Adipocyte (in vitro differentiated cells): Measurements from ENCODE around the gene LIM2.

ENCODE experiments used
- DNase-seq: peaks from one replicate; pipeline ENCODE4 v3.0.0-alpha.2; 2015; ENCODE audit warnings: low read depth
- H3K27me3 ChIP-seq: replicated peaks from 2 replicates; pipeline ENCODE4 v1.7.0; 2013; ENCODE audit warnings: mild to moderate bottlenecking, low read length, moderate library complexity; ENCODE audit not compliant: control insufficient read depth, insufficient read depth
- H3K36me3 ChIP-seq: 2 replicates; pipeline ENCODE4 v1.7.0; 2013; ENCODE audit warnings: low read length, mild to moderate bottlenecking, moderate library complexity; ENCODE audit not compliant: control insufficient read depth, insufficient read depth, severe bottlenecking
- H3K4me1 ChIP-seq: 2 replicates; pipeline ENCODE4 v1.7.0; 2013; ENCODE audit warnings: mild to moderate bottlenecking, low read length, moderate library complexity; ENCODE audit not compliant: control insufficient read depth, insufficient read depth
- H3K4me3 ChIP-seq: 2 replicates; pipeline ENCODE4 v1.7.0; 2013; ENCODE audit warnings: mild to moderate bottlenecking, low read length, moderate library complexity
- H3K9ac ChIP-seq: 2 replicates; pipeline ENCODE4 v1.7.0; 2013; ENCODE audit warnings: mild to moderate bottlenecking, low read length, moderate library complexity
- H3K9me3 ChIP-seq: 2 replicates; pipeline ENCODE4 v1.7.0; 2013; ENCODE audit warnings: mild to moderate bottlenecking, low read length, moderate library complexity; ENCODE audit not compliant: control insufficient read depth

The LIM2 gene

DNA sequence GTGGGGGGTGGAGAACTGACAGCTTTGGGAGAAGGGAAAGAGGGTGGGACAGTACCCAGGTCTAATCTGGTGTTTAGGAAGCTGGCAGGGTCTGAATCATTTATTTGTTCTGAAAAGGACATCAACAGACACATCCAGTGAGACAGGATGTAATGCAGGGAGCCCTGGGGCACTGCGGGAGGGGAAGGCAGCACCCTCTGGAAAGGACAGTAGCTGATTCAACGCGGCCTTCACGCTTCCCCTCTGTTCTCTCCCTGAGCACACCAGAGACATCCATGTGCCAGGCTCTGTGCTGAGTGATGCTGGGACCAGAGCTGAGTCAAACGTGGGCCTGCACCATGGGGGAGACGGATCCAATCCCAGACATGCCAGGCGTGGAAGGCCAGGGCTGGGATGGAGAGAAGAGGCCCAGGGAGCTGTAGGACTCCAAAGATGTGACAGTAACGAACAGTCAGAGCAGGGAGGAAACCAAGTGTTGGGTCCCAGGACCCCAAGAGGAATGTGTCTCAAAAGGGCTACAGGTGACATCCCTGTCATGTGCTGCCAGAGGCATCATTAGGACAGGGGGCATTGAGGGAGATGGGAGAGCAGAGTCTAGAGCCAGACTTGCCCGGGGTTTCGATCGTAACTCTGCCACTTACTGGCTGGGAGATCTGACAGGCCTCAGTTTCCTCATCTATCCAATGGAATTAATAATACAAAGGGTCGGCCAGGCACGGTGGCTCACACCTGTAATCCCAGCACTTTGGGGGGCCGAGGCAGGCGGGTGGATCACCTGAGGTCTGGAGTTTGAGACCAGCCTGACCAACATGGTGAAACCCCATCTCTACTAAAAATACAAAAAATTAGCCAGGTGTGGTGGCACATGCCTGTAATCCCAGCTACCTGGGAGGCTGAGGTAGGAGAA lies 23.3 kb downstream of the LIM2 start:
- no peaks in the 10 kb centered on the region for H3K27me3 ChIP-seq
- peak overlapping the region; percentile 100 for H3K4me3 ChIP-seq
- H3K9ac ChIP-seq, result peak overlapping the region; percentile 100
- H3K4me1 ChIP-seq, result peaks cover 36% of the 10 kb centered on the region
- no peaks in the 10 kb centered on the region for H3K36me3 ChIP-seq
- no peaks in the 10 kb centered on the region for H3K9me3 ChIP-seq
- DNase-seq, result no peak

DNA sequence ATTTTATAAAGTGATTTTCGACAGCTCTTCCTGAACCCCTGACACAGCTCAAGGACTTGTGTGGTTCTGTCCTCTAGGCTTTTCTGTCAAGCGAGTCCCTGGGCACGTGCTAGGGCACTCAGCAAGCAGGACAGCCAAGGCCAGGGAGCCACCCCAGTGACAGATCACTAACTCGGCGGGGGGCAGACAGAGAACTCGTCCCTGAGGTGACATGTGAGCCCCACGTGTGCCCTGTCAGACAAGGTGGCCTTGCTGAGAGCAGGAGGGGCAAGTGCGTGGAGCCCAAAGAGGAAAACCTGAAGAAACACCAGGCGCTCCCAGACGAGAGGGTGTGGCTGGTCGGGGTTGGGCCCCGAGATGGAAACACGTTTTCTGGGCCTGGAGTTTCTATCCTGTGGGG lies 26.5 kb downstream of the LIM2 start:
- no peaks in the 10 kb centered on the region for H3K9me3 ChIP-seq

DNA sequence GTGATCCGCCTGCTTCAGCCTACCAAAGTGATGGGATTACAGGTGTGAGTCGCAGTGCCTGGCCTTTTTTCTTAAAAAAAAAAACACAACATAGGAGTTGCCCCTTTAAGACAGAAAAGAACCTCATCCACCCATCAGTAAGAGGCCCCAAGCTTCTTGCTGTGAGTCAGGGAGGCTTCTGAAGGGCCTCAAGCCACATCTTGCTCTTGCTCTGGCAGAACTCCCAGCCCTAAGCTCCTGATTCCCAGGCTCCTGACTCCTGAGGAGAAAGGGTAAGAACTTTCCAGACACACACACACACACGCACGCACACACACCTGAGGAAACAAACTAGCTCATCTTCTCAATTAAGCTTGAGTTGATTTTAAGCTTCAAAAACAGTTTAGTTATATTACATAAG lies 28.5 kb downstream of the LIM2 start:
- no peak overlapping the region for H3K4me3 ChIP-seq
- no peaks in the 10 kb centered on the region for H3K27me3 ChIP-seq
- peaks cover 38% of the 10 kb centered on the region for H3K4me1 ChIP-seq
- DNase-seq, result peak; percentile 87
- peaks cover 8% of the 10 kb centered on the region for H3K36me3 ChIP-seq
- H3K9ac ChIP-seq, result peak overlapping the region; percentile 39
- H3K9me3 ChIP-seq, result no peaks in the 10 kb centered on the region

More for the DNA sequence above, 26.5 kb downstream of the LIM2 start:
- H3K27me3 ChIP-seq, result no peaks in the 10 kb centered on the region
- DNase-seq, result no peak
- H3K36me3 ChIP-seq, result peaks cover 5% of the 10 kb centered on the region
- peaks cover 45% of the 10 kb centered on the region for H3K4me1 ChIP-seq
- no peak overlapping the region for H3K9ac ChIP-seq
- H3K4me3 ChIP-seq, result no peak overlapping the region

DNA sequence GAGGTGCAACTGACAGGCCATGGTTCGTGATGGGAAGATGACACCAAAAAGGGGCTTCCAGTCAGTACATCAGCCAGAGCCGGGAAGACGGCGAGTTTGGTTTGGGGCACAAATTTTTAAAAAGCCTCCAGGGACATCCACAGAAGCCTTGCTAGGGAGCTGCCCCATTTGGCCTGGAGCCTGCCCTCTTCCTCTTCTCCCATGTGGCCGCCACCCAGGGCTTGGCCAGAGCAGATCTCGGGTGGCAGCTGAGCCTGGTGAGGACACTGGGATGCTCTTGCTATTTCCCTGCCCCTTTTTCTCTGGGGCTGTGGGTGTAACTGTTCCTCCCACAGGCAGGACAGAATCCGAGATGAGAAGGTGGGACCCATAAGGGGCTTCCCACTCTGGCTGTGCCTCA lies 29.8 kb downstream of the LIM2 start:
- Histone ChIP-seq H3K9me3 (no peaks in the 10 kb centered on the region), H3K4me3 (no peak overlapping the region), H3K36me3 (peaks cover 10% of the 10 kb centered on the region), H3K9ac (no peak overlapping the region), H3K27me3 (no peaks in the 10 kb centered on the region), H3K4me1 (peaks cover 27% of the 10 kb centered on the region)
- no peak for DNase-seq

DNA sequence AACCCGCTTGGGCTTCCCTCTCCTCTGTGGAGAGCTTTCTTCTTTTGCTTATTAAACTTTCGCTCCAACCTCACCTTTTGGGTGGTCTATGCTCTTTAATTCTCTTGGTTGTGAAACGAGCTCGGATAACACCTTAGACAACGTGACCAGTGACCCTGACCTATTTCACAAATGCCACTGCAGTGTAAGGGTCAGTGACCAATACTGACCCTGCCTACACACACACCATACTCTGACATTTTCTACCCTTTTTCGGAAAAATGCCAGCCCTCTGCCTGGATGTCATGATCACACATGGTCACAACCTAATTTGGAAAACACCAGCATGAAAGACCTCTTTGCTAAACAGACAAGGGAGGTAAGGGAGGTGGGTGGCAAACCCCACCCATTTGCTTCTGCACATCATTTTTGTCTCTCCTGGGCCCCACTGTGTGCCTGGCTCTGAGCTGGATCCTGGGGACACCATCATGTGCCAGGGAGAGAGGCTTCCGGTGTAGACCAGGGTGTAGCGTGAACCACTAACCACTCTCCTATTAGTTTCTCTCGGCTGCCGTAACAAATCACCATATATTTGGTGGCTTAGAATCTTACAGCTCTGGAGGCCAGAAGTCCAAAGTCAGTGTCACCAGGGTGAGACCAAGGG lies 31.5 kb downstream of the LIM2 start:
- no peak overlapping the region for H3K4me3 ChIP-seq
- H3K27me3 ChIP-seq, result no peaks in the 10 kb centered on the region
- no peak overlapping the region for H3K9ac ChIP-seq
- no peak for DNase-seq
- H3K9me3 ChIP-seq, result no peaks in the 10 kb centered on the region
- peaks cover 21% of the 10 kb centered on the region for H3K4me1 ChIP-seq
- peaks cover 27% of the 10 kb centered on the region for H3K36me3 ChIP-seq

DNA sequence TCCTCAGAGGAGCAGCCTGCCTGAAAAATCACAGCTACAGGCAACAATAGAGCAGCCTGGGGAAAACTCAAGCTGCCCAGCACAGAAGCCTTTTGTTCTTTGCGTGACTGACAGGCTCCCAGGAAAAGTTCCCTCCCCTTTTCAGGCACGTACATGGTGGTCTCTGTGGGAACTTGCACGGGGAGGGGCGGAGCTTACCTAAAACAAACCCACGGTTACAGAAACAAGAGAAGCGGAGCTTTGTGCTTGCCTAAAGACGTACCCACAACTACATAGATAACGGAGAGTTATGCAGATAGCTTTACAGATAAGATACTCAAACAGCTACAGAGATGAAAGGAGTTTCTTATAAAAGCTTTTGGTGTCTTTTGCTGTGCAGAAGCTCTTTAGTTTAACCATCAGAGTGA lies 33.0 kb downstream of the LIM2 start:
- Histone ChIP-seq H3K9me3 (no peaks in the 10 kb centered on the region), H3K4me1 (peaks cover 29% of the 10 kb centered on the region), H3K36me3 (peaks cover 40% of the 10 kb centered on the region), H3K27me3 (no peaks in the 10 kb centered on the region), H3K9ac (no peak overlapping the region), H3K4me3 (no peak overlapping the region)
- DNase-seq, result no peak

DNA sequence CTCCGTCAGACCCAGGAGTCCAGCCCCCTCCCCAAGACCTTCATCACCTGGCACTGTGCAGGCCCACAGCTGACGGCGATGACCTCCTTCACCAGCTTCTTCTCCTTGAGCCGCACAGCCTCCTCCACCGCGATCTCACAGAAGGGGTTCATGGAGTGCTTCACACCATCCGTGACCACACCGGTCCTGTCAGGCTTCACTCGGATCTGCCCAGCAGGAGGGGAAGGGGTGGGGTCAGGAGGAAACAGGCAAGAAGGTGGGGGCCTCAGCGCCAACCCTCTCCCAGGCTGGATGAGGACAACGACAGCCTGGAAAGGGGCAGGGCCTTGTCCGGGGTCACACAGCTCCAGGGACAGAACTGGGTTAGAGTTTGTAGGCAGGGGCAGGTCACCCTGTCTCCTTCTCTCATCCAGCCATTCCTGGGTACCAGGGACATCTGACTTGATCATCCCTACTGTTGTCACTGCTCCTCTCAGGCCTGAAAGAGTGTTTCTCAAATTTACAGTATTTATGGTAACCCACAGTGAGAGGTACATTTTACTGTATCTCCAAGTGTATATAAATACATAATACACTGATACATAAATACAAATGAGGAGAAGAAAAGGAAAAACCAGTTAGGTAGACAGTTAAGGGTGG lies 33.6 kb downstream of the LIM2 start:
- no peak overlapping the region for H3K9ac ChIP-seq
- no peaks in the 10 kb centered on the region for H3K27me3 ChIP-seq
- no peak for DNase-seq
- H3K4me3 ChIP-seq, result no peak overlapping the region
- H3K36me3 ChIP-seq, result peaks cover 45% of the 10 kb centered on the region
- no peaks in the 10 kb centered on the region for H3K9me3 ChIP-seq
- H3K4me1 ChIP-seq, result peaks cover 24% of the 10 kb centered on the region

DNA sequence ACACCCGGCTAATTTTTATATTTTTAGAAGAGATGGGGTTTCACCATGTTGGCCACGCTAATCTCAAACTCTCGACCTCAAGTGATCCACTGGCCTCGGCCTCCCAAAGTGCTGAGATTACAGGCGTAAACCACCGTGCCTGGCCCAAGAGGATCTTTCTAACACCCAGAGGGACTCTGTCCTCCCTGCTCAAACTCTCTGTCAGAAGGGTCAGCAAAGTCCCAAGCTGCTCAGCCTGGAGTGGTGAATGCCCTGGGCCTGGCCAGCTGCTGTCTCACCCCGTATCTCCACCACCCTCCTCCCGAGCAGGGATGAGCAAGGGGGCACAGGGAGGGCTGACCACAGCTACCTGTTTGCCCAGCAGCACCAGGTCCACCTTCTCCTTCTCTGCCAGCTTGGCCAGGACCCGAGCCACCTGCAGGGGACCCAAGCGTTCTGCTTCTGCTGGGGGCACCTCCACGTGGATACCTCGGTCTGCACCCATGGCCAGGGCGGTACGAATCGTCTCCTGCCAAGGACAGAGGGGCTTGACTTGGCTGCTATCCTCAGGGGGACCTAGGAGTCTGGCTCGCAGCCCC lies 34.9 kb downstream of the LIM2 start:
- Histone ChIP-seq H3K4me1 (peaks cover 15% of the 10 kb centered on the region), H3K36me3 (peaks cover 55% of the 10 kb centered on the region), H3K4me3 (no peak overlapping the region), H3K27me3 (no peaks in the 10 kb centered on the region), H3K9ac (no peak overlapping the region), H3K9me3 (no peaks in the 10 kb centered on the region)
- DNase-seq, result no peak

DNA sequence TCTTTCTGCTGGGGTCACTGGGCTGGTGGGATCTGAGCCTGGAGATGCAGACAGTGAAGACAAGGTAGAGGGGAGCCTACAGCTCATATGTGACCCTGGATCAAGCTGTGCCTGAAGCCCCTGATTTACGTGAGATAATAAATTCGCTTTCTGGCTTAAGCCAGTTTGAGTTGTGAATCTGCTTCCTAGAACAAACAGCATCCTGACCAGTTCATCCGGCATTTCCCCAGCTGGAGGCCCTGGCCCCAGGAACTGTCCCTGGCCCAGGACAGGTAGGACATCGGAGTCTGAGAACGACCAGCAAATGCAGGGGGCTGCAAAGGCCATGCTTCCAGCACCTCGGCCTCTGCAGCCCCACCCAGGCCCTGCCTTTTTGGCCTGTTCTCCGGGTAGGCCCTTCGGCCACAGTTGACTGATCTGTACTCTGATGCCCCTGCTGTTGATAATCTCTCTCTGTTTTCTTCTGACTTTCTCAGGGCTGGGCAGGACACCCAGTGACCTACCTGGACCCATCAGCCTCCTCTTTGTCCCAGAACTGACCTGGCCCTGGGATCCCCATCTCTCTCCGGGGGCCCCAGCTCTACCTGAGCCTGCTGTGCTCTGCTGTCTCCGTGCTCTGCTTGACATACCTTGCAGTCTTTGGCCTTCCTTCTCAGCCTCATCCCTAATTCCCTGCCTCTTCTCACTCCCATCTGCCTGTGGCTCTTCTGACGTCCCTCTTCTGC lies 36.3 kb downstream of the LIM2 start:
- DNase-seq, result no peak
- Histone ChIP-seq H3K4me1 (peaks cover 13% of the 10 kb centered on the region), H3K36me3 (peaks cover 66% of the 10 kb centered on the region), H3K9ac (no peak overlapping the region), H3K27me3 (no peaks in the 10 kb centered on the region), H3K4me3 (no peak overlapping the region), H3K9me3 (no peaks in the 10 kb centered on the region)

DNA sequence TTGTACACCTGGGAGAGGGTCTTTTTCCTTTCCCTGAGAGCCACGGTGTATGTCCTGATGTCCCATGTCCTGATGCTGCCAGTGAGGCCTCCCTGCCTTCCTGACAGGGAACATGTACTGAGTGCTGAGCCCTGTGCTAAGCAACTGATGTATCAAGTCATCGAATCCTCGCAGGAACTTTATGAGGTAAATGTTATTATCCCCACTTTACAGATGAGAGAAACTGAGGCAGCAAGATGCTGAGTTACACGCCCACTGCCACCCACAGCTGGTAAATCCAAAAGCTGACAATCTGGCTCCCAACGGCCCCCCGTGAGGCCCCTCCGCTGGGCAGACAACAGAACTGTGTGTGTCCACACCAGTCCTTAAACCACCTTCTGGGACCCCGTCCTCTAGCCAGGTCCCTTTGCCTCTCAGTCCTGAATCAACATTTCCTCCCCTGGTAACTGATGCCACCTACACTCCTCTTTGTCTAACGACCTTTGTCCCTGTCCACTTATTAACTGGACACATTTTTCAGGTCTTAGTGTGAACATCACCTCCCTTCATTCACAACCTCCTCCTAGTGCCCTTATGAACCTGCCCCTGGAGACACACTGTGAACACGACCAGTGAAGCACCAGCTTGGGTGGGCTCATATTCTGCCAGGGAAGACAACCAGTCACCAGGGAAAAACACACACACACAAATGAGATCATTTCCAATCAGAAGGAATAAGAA lies 40.4 kb downstream of the LIM2 start:
- Histone ChIP-seq H3K9me3 (no peaks in the 10 kb centered on the region), H3K9ac (no peak overlapping the region), H3K27me3 (no peaks in the 10 kb centered on the region), H3K4me3 (no peak overlapping the region), H3K36me3 (peaks cover 74% of the 10 kb centered on the region), H3K4me1 (peaks cover 10% of the 10 kb centered on the region)
- no peak for DNase-seq
